WTC11 (cell line): ENCODE results near the gene BMF. TPM values are rescaled to one million over a fixed set of nuclear protein-coding genes. Genes with fewer than 3 reads are reported as not detected.

Experiments
- ATAC-seq: fragments of 200-7000 bp; cut with Tn5 transposase; 2 replicates; pipeline ENCODE4 v1.10.0; 2021; ENCODE audit warnings: mild to moderate bottlenecking, moderate library complexity
- CTCF ChIA-PET: fragments of 300-600 bp; sonication (Branson Sonifier 250); formaldehyde crosslinking; loops from one replicate; lab custom pipeline; 2021; ENCODE audit warnings: antibody characterized with exemption; lab: Charles Lee
- POLR2A ChIA-PET: fragments of 350-600 bp; sonication (Branson Sonifier 250); formaldehyde crosslinking; loops from one replicate; lab custom pipeline; 2021; ENCODE audit warnings: antibody characterized with exemption; lab: Charles Lee
- DNase-seq: peaks from one replicate; pipeline ENCODE4 v3.0.0; 2021; ENCODE audit warnings: low spot score
- H3K27ac Mint-ChIP-seq: 2 replicates; pipeline ENCODE4 v1.8.0; 2021; ENCODE audit warnings: mixed read lengths
- H3K27me3 Mint-ChIP-seq: 2 replicates; pipeline ENCODE4 v1.8.0; 2021; ENCODE audit warnings: low read depth, mild to moderate bottlenecking, moderate library complexity, mixed read lengths
- H3K36me3 Mint-ChIP-seq: 2 replicates; pipeline ENCODE4 v1.8.0; 2021; ENCODE audit warnings: mixed read lengths
- H3K4me1 Mint-ChIP-seq: 2 replicates; pipeline ENCODE4 v1.8.0; 2022; ENCODE audit warnings: mixed read lengths
- H3K4me3 Mint-ChIP-seq: 2 replicates; pipeline ENCODE4 v1.8.0; 2021; ENCODE audit warnings: mild to moderate bottlenecking, moderate library complexity, mixed read lengths
- H3K9me3 Mint-ChIP-seq: 2 replicates; pipeline ENCODE4 v1.8.0; 2021; ENCODE audit warnings: mixed read lengths
- CTCF ChIP-seq: fragments of 200-600 bp; IDR thresholded peaks from 2 replicates; pipeline ENCODE4 v1.8.0; 2022; ENCODE audit warnings: antibody characterized with exemption
- ESRRA ChIP-seq: sonication (generic); formaldehyde crosslinking; IDR thresholded peaks from 2 replicates; pipeline ENCODE4 v1.8.1; 2022; ENCODE audit warnings: mild to moderate bottlenecking, missing genetic modification reagents, borderline replicate concordance
- GABPB1 ChIP-seq: sonication (generic); formaldehyde crosslinking; IDR thresholded peaks from 2 replicates; pipeline ENCODE4 v1.8.1; 2023; ENCODE audit warnings: mild to moderate bottlenecking, missing genetic modification reagents
- HMGA2 ChIP-seq: fragments of 250-450 bp; sonication (Bioruptor Pico); IDR thresholded peaks from 2 replicates; pipeline ENCODE4 v1.4.0; 2021; ENCODE audit warnings: mild to moderate bottlenecking, moderate library complexity
- JAZF1 ChIP-seq: fragments of 250-450 bp; sonication (Bioruptor Pico); IDR thresholded peaks from 2 replicates; pipeline ENCODE4 v1.9.0; 2021; ENCODE audit warnings: moderate library complexity, mild to moderate bottlenecking, inconsistent platforms
- JUN ChIP-seq: sonication (generic); formaldehyde crosslinking; IDR thresholded peaks from 2 replicates; pipeline ENCODE4 v1.8.0; 2023; ENCODE audit warnings: mild to moderate bottlenecking, missing genetic modification reagents
- KAT7 ChIP-seq: sonication (generic); formaldehyde crosslinking; IDR thresholded peaks from 2 replicates; pipeline ENCODE4 v1.8.1; 2023; ENCODE audit warnings: missing genetic modification reagents, mild to moderate bottlenecking, borderline replicate concordance
- NFATC4 ChIP-seq: fragments of 250-450 bp; sonication (Bioruptor Pico); IDR thresholded peaks from 2 replicates; pipeline ENCODE4 v1.9.0; 2021; ENCODE audit warnings: mild to moderate bottlenecking
- NR2C2 ChIP-seq: sonication (generic); formaldehyde crosslinking; IDR thresholded peaks from 2 replicates; pipeline ENCODE4 v1.8.0; 2022; ENCODE audit warnings: mild to moderate bottlenecking, missing genetic modification reagents
- RELA ChIP-seq: sonication (generic); formaldehyde crosslinking; IDR thresholded peaks from 2 replicates; pipeline ENCODE4 v1.8.1; 2022; ENCODE audit warnings: missing genetic modification reagents, mild to moderate bottlenecking, borderline replicate concordance
- SMAD4 ChIP-seq: sonication (generic); formaldehyde crosslinking; IDR thresholded peaks from 2 replicates; pipeline ENCODE4 v1.8.0; 2022; ENCODE audit warnings: mild to moderate bottlenecking, missing genetic modification reagents
- TCF7 ChIP-seq: sonication (generic); formaldehyde crosslinking; IDR thresholded peaks from 2 replicates; pipeline ENCODE4 v1.8.0; 2022; ENCODE audit warnings: mild to moderate bottlenecking, low read depth, missing genetic modification reagents, moderate library complexity
- TEAD1 ChIP-seq: sonication (generic); formaldehyde crosslinking; IDR thresholded peaks from 2 replicates; pipeline ENCODE4 v1.8.0; 2022; ENCODE audit warnings: mild to moderate bottlenecking, missing genetic modification reagents
- ZNF121 ChIP-seq: sonication (generic); formaldehyde crosslinking; IDR thresholded peaks from 2 replicates; pipeline ENCODE4 v1.8.0; 2023; ENCODE audit warnings: missing genetic modification reagents
- ZNF263 ChIP-seq: sonication (generic); formaldehyde crosslinking; IDR thresholded peaks from 2 replicates; pipeline ENCODE4 v1.8.1; 2022; ENCODE audit warnings: low read depth, mild to moderate bottlenecking, moderate library complexity, missing genetic modification reagents
- ZNF396 ChIP-seq: fragments of 250-450 bp; sonication (Bioruptor Pico); IDR thresholded peaks from 2 replicates; pipeline ENCODE4 v1.8.0; 2021; ENCODE audit warnings: mild to moderate bottlenecking, moderate library complexity, borderline replicate concordance
- total RNA-seq: library from RNA; stranded (reverse); gene quantifications from 3 replicates; pipeline ENCODE4 v1.2.3, GENCODE V29; 2021
- TF ChIP-seq, protein P1 (sequence below): sonication (generic); formaldehyde crosslinking; IDR thresholded peaks from 2 replicates; pipeline ENCODE4 v1.8.0; 2022; ENCODE audit warnings: mild to moderate bottlenecking, missing genetic modification reagents
- TF ChIP-seq, protein P2 (sequence below): sonication (generic); formaldehyde crosslinking; IDR thresholded peaks from 2 replicates; pipeline ENCODE4 v1.8.1; 2023; ENCODE audit warnings: mild to moderate bottlenecking, moderate library complexity, missing genetic modification reagents
- TF ChIP-seq, protein P3 (sequence below): fragments of 250-450 bp; sonication (Bioruptor Pico); conservative IDR thresholded peaks from 2 replicates; pipeline ENCODE4 v1.9.0; 2021; ENCODE audit warnings: mild to moderate bottlenecking
- TF ChIP-seq, protein P4 (sequence below): fragments of 250-450 bp; sonication (Bioruptor Pico); IDR thresholded peaks from 2 replicates; pipeline ENCODE4 v1.9.0; 2021; ENCODE audit warnings: mild to moderate bottlenecking, borderline replicate concordance
- TF ChIP-seq, protein P5 (sequence below): fragments of 250-450 bp; sonication (Bioruptor Pico); IDR thresholded peaks from 2 replicates; pipeline ENCODE4 v1.8.0; 2021; ENCODE audit warnings: mild to moderate bottlenecking

BMF gene
- total RNA-seq, 1 experiment from 2014 or later: 36.9 TPM

DNA sequence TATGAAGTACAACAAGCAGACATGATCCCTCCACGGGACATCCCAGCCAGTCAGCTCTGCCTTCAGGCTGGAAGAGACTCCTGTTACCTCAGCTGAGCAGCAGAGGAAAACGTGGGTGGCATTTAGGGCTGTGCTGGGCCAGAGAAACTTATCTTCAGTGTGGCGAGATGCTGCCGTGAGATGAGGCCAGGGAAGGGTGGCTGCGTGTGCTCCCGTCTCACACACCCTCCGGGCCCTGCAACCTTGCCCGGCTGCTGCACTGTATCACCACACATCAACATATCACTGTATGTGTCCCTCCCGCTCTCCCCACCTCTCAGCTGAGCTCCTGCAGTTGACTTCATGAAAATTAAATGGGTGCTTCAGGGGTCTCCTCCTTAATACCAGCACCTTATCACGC is 23.4 kb downstream of the BMF start:
- H3K36me3 Mint-ChIP-seq: peaks cover 4% of the 10 kb centered on the region
- ATAC-seq: no peak
- TF ChIP-seq ESRRA (CRISPR knock-in tag) (no peak), SMAD4 (CRISPR knock-in tag) (no peak), NR2C2 (no peak), ZNF263 (CRISPR knock-in tag) (no peak), NFATC4 (CRISPR knock-in tag) (no peak)
- TF ChIP-seq, protein P1, sequence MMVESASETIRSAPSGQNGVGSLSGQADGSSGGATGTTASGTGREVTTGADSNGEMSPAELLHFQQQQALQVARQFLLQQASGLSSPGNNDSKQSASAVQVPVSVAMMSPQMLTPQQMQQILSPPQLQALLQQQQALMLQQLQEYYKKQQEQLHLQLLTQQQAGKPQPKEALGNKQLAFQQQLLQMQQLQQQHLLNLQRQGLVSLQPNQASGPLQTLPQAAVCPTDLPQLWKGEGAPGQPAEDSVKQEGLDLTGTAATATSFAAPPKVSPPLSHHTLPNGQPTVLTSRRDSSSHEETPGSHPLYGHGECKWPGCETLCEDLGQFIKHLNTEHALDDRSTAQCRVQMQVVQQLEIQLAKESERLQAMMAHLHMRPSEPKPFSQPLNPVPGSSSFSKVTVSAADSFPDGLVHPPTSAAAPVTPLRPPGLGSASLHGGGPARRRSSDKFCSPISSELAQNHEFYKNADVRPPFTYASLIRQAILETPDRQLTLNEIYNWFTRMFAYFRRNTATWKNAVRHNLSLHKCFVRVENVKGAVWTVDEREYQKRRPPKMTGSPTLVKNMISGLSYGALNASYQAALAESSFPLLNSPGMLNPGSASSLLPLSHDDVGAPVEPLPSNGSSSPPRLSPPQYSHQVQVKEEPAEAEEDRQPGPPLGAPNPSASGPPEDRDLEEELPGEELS (CRISPR knock-in tag): no peak
- TF ChIP-seq, all 79 proteins: peak for 0
- peaks cover 26% of the 10 kb centered on the region for H3K27me3 Mint-ChIP-seq
- H3K4me3 Mint-ChIP-seq: no peak overlapping the region
- no peaks in the 10 kb centered on the region for H3K9me3 Mint-ChIP-seq
- DNase-seq: no peak
- CTCF ChIA-PET: no interaction called here
- peaks cover 69% of the 10 kb centered on the region for H3K4me1 Mint-ChIP-seq
- POLR2A ChIA-PET: no interaction called here
- H3K27ac Mint-ChIP-seq: no peak overlapping the region

DNA sequence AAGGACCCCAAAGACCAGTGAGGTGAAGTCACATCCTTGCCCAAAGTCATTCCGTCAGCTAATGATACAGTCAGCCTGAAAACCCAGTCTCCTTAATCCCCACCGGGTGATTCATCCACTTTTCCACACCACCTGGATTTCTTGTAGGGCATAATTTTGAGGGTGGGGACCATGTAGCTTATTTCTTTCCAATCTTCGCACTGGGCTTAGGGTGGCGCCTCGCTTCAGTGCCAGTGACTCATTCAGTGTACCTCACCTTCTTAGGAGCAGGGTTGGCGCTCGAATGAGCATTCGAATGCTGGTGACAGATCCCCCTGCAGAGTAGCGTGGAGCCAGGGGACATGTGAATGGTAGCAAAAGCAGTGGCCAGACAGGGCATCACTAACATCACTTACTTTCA is 24.0 kb downstream of the BMF start:
- Mint-ChIP-seq H3K4me3 (no peak overlapping the region), H3K4me1 (peaks cover 62% of the 10 kb centered on the region), H3K27ac (no peak overlapping the region), H3K9me3 (no peaks in the 10 kb centered on the region), H3K36me3 (peaks cover 3% of the 10 kb centered on the region; the same call in 1 of the 2 replicates), H3K27me3 (peaks cover 28% of the 10 kb centered on the region)
- ATAC-seq (no peak), DNase-seq (no peak)
- CTCF ChIA-PET: no interaction called here
- POLR2A ChIA-PET: no interaction called here
- TF ChIP-seq JUN (CRISPR knock-in tag) (no peak), KAT7 (CRISPR knock-in tag) (no peak), GABPB1 (CRISPR knock-in tag) (no peak), ZNF121 (CRISPR knock-in tag) (no peak), ZNF396 (CRISPR knock-in tag) (no peak), ESRRA (CRISPR knock-in tag) (no peak), TEAD1 (CRISPR knock-in tag) (no peak), TCF7 (CRISPR knock-in tag) (no peak), HMGA2 (CRISPR knock-in tag) (no peak), CTCF (no peak), RELA (CRISPR knock-in tag) (no peak), JAZF1 (CRISPR knock-in tag) (no peak), SMAD4 (CRISPR knock-in tag) (no peak)
- TF ChIP-seq, protein P2, sequence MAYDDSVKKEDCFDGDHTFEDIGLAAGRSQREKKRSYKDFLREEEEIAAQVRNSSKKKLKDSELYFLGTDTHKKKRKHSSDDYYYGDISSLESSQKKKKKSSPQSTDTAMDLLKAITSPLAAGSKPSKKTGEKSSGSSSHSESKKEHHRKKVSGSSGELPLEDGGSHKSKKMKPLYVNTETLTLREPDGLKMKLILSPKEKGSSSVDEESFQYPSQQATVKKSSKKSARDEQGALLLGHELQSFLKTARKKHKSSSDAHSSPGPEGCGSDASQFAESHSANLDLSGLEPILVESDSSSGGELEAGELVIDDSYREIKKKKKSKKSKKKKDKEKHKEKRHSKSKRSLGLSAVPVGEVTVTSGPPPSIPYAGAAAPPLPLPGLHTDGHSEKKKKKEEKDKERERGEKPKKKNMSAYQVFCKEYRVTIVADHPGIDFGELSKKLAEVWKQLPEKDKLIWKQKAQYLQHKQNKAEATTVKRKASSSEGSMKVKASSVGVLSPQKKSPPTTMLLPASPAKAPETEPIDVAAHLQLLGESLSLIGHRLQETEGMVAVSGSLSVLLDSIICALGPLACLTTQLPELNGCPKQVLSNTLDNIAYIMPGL: no peak
- TF ChIP-seq, protein P3, sequence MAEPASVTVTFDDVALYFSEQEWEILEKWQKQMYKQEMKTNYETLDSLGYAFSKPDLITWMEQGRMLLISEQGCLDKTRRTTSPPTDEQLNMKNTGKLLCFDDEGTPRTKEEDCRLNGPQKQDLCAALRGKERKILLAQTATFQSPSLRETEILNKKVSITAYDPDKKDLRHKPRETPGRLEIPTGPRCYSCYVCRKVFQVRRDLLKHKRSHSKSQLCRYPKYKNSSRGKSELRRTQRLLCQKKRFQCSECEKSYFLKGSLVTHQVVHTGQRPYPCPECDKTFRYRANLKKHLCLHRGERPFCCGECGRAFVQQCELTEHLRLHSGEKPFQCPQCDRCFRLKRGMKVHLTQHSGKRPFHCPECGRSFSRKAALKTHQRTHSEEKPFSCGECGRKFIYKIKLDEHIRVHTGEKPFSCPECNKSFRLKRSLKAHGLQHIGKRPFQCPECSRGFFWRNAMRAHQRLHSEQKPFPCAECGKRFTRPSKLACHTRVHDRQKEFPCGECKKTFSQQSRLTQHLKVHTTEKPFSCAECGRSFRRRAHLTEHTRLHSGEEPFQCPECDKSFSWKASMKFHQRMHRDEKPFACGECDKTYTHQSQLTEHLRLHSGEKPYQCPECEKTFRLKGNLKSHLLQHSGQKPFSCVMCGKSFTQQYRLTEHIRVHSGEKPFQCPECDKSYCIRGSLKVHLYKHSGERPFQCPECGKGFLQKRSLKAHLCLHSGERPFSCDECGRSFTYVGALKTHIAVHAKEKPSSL (CRISPR knock-in tag): no peak
- TF ChIP-seq, protein P4, sequence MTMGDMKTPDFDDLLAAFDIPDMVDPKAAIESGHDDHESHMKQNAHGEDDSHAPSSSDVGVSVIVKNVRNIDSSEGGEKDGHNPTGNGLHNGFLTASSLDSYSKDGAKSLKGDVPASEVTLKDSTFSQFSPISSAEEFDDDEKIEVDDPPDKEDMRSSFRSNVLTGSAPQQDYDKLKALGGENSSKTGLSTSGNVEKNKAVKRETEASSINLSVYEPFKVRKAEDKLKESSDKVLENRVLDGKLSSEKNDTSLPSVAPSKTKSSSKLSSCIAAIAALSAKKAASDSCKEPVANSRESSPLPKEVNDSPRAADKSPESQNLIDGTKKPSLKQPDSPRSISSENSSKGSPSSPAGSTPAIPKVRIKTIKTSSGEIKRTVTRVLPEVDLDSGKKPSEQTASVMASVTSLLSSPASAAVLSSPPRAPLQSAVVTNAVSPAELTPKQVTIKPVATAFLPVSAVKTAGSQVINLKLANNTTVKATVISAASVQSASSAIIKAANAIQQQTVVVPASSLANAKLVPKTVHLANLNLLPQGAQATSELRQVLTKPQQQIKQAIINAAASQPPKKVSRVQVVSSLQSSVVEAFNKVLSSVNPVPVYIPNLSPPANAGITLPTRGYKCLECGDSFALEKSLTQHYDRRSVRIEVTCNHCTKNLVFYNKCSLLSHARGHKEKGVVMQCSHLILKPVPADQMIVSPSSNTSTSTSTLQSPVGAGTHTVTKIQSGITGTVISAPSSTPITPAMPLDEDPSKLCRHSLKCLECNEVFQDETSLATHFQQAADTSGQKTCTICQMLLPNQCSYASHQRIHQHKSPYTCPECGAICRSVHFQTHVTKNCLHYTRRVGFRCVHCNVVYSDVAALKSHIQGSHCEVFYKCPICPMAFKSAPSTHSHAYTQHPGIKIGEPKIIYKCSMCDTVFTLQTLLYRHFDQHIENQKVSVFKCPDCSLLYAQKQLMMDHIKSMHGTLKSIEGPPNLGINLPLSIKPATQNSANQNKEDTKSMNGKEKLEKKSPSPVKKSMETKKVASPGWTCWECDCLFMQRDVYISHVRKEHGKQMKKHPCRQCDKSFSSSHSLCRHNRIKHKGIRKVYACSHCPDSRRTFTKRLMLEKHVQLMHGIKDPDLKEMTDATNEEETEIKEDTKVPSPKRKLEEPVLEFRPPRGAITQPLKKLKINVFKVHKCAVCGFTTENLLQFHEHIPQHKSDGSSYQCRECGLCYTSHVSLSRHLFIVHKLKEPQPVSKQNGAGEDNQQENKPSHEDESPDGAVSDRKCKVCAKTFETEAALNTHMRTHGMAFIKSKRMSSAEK (CRISPR knock-in tag): no peak
- TF ChIP-seq, protein P5, sequence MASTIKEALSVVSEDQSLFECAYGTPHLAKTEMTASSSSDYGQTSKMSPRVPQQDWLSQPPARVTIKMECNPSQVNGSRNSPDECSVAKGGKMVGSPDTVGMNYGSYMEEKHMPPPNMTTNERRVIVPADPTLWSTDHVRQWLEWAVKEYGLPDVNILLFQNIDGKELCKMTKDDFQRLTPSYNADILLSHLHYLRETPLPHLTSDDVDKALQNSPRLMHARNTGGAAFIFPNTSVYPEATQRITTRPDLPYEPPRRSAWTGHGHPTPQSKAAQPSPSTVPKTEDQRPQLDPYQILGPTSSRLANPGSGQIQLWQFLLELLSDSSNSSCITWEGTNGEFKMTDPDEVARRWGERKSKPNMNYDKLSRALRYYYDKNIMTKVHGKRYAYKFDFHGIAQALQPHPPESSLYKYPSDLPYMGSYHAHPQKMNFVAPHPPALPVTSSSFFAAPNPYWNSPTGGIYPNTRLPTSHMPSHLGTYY (CRISPR knock-in tag): no peak
